H1 (cell line): Measurements from ENCODE around the gene CPT2. TPM values are rescaled to one million over a fixed set of nuclear protein-coding genes. Genes with fewer than 3 reads are reported as not detected.

Experiments
- CTCF ChIA-PET: fragments of 300-600 bp; sonication (Branson Sonifier 250); formaldehyde crosslinking; loops from one replicate; lab custom pipeline; 2021; ENCODE audit not compliant: partially characterized antibody; lab: Charles Lee
- POLR2A ChIA-PET: fragments of 300-600 bp; sonication (Branson Sonifier 250); formaldehyde crosslinking; loops from one replicate; lab custom pipeline; 2021; ENCODE audit warnings: inconsistent platforms; ENCODE audit not compliant: partially characterized antibody; lab: Charles Lee
- DNase-seq, 2 experiments: peaks; one replicate each; pipeline versions ENCODE4 v3.0.0 to v3.0.0-alpha.2; 2010 to 2022; ENCODE audit warnings: low spot score in 2 of 2, low read depth in 1 of 2, mixed read lengths in 1 of 2
- FAIRE-seq: peaks from 2 replicates; lab custom pipeline; 2011; peaks lifted over from hg19 to GRCh38; lab: Jason Lieb, UNC
- H2AFZ ChIP-seq: 2 replicates; pipeline ENCODE4 v1.8.1; 2012; ENCODE audit warnings: low read length, inconsistent platforms
- H2AK5ac ChIP-seq: 2 replicates; pipeline ENCODE4 v1.6.1; 2013; ENCODE audit warnings: low read depth, low read length
- H2BK120ac ChIP-seq: replicated peaks from 2 replicates; pipeline ENCODE3; 2013; ENCODE audit warnings: low read depth, low read length, inconsistent platforms
- H2BK12ac ChIP-seq: 2 replicates; pipeline ENCODE4 v1.6.1; 2013; ENCODE audit warnings: low read depth, low read length
- H2BK15ac ChIP-seq: 2 replicates; pipeline ENCODE4 v1.6.1; 2013; ENCODE audit warnings: low read length
- H2BK20ac ChIP-seq: 2 replicates; pipeline ENCODE4 v1.6.1; 2013; ENCODE audit warnings: low read length
- H2BK5ac ChIP-seq: 2 replicates; pipeline ENCODE4 v1.6.1; 2013; ENCODE audit warnings: low read depth, low read length
- H3K14ac ChIP-seq: 2 replicates; pipeline ENCODE4 v1.6.1; 2013; ENCODE audit warnings: inconsistent platforms; ENCODE audit not compliant: insufficient read length
- H3K18ac ChIP-seq: 2 replicates; pipeline ENCODE4 v1.6.1; 2013; ENCODE audit warnings: low read length; ENCODE audit errors: extremely low read depth
- H3K23ac ChIP-seq: 2 replicates; pipeline ENCODE4 v1.6.1; 2013; ENCODE audit warnings: inconsistent platforms; ENCODE audit not compliant: insufficient read length
- H3K23me2 ChIP-seq: 2 replicates; pipeline ENCODE4 v1.6.1; 2013; ENCODE audit warnings: low read depth, low read length
- H3K27ac ChIP-seq: 2 replicates; pipeline ENCODE4 v1.6.1; 2011; ENCODE audit warnings: low read depth, low read length, inconsistent platforms
- H3K27me3 ChIP-seq, 4 experiments: replicated peaks in 1 of 4; 1 replicate in 1 of 4; 2 replicates in 3 of 4; pipeline versions ENCODE4 v1.6.1 to v1.8.1; 2011 to 2013; ENCODE audit warnings: low read length in 3 of 4, mild to moderate bottlenecking in 3 of 4, inconsistent platforms in 2 of 4, mixed read lengths in 2 of 4, moderate library complexity in 1 of 4; ENCODE audit not compliant: control insufficient read depth in 3 of 4, insufficient read depth in 3 of 4; ENCODE audit errors: extremely low read depth in 1 of 4
- H3K36me3 ChIP-seq, 4 experiments: 2 replicates each; pipeline versions ENCODE4 v1.6.1 to v1.8.1; 2011 to 2013; ENCODE audit warnings: mild to moderate bottlenecking in 4 of 4, low read length in 3 of 4, moderate library complexity in 2 of 4, control low read depth in 1 of 4, inconsistent platforms in 1 of 4; ENCODE audit not compliant: insufficient read depth in 4 of 4, control insufficient read depth in 2 of 4
- H3K4ac ChIP-seq: replicated peaks from 2 replicates; pipeline ENCODE3; 2013; ENCODE audit warnings: low read length, low read depth, mixed read lengths, inconsistent platforms; ENCODE audit not compliant: insufficient read length
- H3K4me1 ChIP-seq, 4 experiments: replicated peaks in 1 of 4; 1 replicate in 1 of 4; 2 replicates in 3 of 4; pipeline versions ENCODE4 v1.6.1 to v1.8.1; 2011 to 2013; ENCODE audit warnings: low read length in 3 of 4, inconsistent platforms in 2 of 4, mixed read lengths in 1 of 4; ENCODE audit not compliant: insufficient read depth in 4 of 4, control insufficient read depth in 3 of 4
- H3K4me2 ChIP-seq, 2 experiments: 2 replicates each; pipeline versions ENCODE4 v1.6.1 to v1.8.1; 2011 to 2013; ENCODE audit warnings: low read depth in 2 of 2, low read length in 2 of 2, control low read depth in 1 of 2, inconsistent platforms in 1 of 2, mild to moderate bottlenecking in 1 of 2; ENCODE audit not compliant: insufficient read depth in 1 of 2
- H3K4me3 ChIP-seq, 4 experiments: fragments of 200-600, 300-600 bp in 1 of 4; sonication (generic), shearing (Covaris generic), sonication (Bioruptor Twin) in 1 of 4; 2 replicates each; pipeline versions ENCODE4 v1.5.1 to v1.8.1; 2011 to 2016; ENCODE audit warnings: low read length in 4 of 4, low read depth in 3 of 4, control low read depth in 2 of 4, inconsistent platforms in 2 of 4, mild to moderate bottlenecking in 2 of 4, mixed read lengths in 1 of 4, moderate library complexity in 1 of 4; ENCODE audit not compliant: insufficient read depth in 2 of 4; ENCODE audit errors: extremely low read depth in 1 of 4
- H3K56ac ChIP-seq: replicated peaks from 2 replicates; pipeline ENCODE3; 2013; ENCODE audit warnings: low read depth, mild to moderate bottlenecking, mixed read lengths, low read length, inconsistent platforms; ENCODE audit not compliant: insufficient read length
- H3K79me1 ChIP-seq: 2 replicates; pipeline ENCODE4 v1.6.1; 2013; ENCODE audit warnings: low read depth, low read length, control low read depth
- H3K79me2 ChIP-seq, 2 experiments: 2 replicates each; pipeline versions ENCODE4 v1.6.1 to v1.8.1; 2012 to 2013; ENCODE audit warnings: low read length in 2 of 2, mild to moderate bottlenecking in 2 of 2, inconsistent platforms in 1 of 2; ENCODE audit not compliant: insufficient read depth in 2 of 2, control insufficient read depth in 1 of 2
- H3K9ac ChIP-seq, 4 experiments: replicated peaks in 1 of 4; 1 replicate in 1 of 4; 2 replicates in 3 of 4; pipeline versions ENCODE4 v1.6.1 to v1.8.1; 2011 to 2013; ENCODE audit warnings: low read depth in 3 of 4, low read length in 3 of 4, control low read depth in 2 of 4, mild to moderate bottlenecking in 2 of 4, moderate library complexity in 2 of 4, inconsistent platforms in 1 of 4; ENCODE audit errors: extremely low read depth in 1 of 4
- H3K9me3 ChIP-seq, 2 experiments: 2 replicates each; pipeline versions ENCODE4 v1.6.1 to v1.8.1; 2012 to 2013; ENCODE audit warnings: mild to moderate bottlenecking in 2 of 2, moderate library complexity in 2 of 2, control low read depth in 1 of 2, inconsistent platforms in 1 of 2, low read depth in 1 of 2, low read length in 1 of 2, mixed read lengths in 1 of 2; ENCODE audit not compliant: insufficient read depth in 2 of 2
- H4K20me1 ChIP-seq, 2 experiments: replicated peaks in 1 of 2; 2 replicates each; pipeline versions ENCODE3 to v1.8.1; 2011 to 2013; ENCODE audit warnings: inconsistent platforms in 2 of 2, low read length in 2 of 2, mild to moderate bottlenecking in 1 of 2; ENCODE audit not compliant: insufficient read depth in 2 of 2, control insufficient read depth in 1 of 2
- H4K5ac ChIP-seq: 2 replicates; pipeline ENCODE4 v1.6.1; 2013; ENCODE audit warnings: low read length, low read depth, mixed read lengths, inconsistent platforms; ENCODE audit not compliant: insufficient read length
- H4K8ac ChIP-seq: 2 replicates; pipeline ENCODE4 v1.8.0; 2013; ENCODE audit warnings: mild to moderate bottlenecking, moderate library complexity, low read length, inconsistent platforms; ENCODE audit not compliant: insufficient read depth; ENCODE audit errors: extremely low read depth
- H4K91ac ChIP-seq: replicated peaks from 2 replicates; pipeline ENCODE3; 2013; ENCODE audit warnings: low read length, mixed read lengths, inconsistent platforms; ENCODE audit not compliant: insufficient read length
- CBX5 ChIP-seq: fragments of 300-800, 300-1000 bp; sonication (generic); IDR thresholded peaks from 2 replicates; pipeline ENCODE4 v1.7.1; 2016; ENCODE audit warnings: antibody characterized with exemption, low read length, low read depth
- CBX8 ChIP-seq: fragments of 300-800, 300-1000 bp; sonication (generic); IDR thresholded peaks from 2 replicates; pipeline ENCODE4 v1.7.1; 2016; ENCODE audit warnings: low read depth, low read length, borderline replicate concordance
- CEBPB ChIP-seq: IDR thresholded peaks from 2 replicates; pipeline ENCODE4 v1.6.1; 2012; ENCODE audit warnings: low read depth, low read length
- CHD2 ChIP-seq: IDR thresholded peaks from 2 replicates; pipeline ENCODE4 v1.6.1; 2012; ENCODE audit warnings: low read length, improper control_type of control experiment
- CTBP2 ChIP-seq: IDR thresholded peaks from 2 replicates; pipeline ENCODE4 v1.7.0; 2011; ENCODE audit warnings: borderline replicate concordance, mild to moderate bottlenecking, moderate library complexity, mixed read lengths, low read length; ENCODE audit not compliant: insufficient read depth, insufficient read length
- E2F6 ChIP-seq: IDR thresholded peaks from 2 replicates; pipeline ENCODE4 v1.6.1; 2012; ENCODE audit warnings: inconsistent platforms
- JUN ChIP-seq: IDR thresholded peaks from 2 replicates; pipeline ENCODE4 v1.6.1; 2011; ENCODE audit warnings: low read depth, mild to moderate bottlenecking, improper control_type of control experiment, low read length
- POLR2AphosphoS5 ChIP-seq: IDR thresholded peaks from 2 replicates; pipeline ENCODE4 v1.6.1; 2011; ENCODE audit warnings: low read depth, low read length
- SAP30 ChIP-seq: fragments of 300-600 bp; sonication (generic); IDR thresholded peaks from 2 replicates; pipeline ENCODE4 v1.7.1; 2012; ENCODE audit warnings: low read length, moderate library complexity, mild to moderate bottlenecking, inconsistent platforms; ENCODE audit not compliant: insufficient read depth, insufficient replicate concordance
- SIN3A ChIP-seq, 2 experiments: IDR thresholded peaks in 1 of 2; conservative IDR thresholded peaks in 1 of 2; 2 replicates each; pipeline ENCODE4 v1.6.1; 2011 to 2012; ENCODE audit warnings: low read length in 2 of 2, improper control_type of control experiment in 1 of 2, low read depth in 1 of 2, mild to moderate bottlenecking in 1 of 2
- USF2 ChIP-seq: IDR thresholded peaks from 2 replicates; pipeline ENCODE4 v1.6.1; 2011; ENCODE audit warnings: low read length, improper control_type of control experiment
- YY1 ChIP-seq: IDR thresholded peaks from 2 replicates; pipeline ENCODE4 v1.6.1; 2011; ENCODE audit warnings: low read depth, mild to moderate bottlenecking, low read length
- WGBS, 2 experiments: shearing (Covaris generic) in 1 of 2; methylation state at CpG; one replicate each; pipeline versions ENCODE4 v1.1.6 to v1.1.7; 2013 to 2015; ENCODE audit warnings: low lambda C conversion rate in 2 of 2, mixed read lengths in 2 of 2, inconsistent platforms in 1 of 2, low coverage in 1 of 2, missing lambda C conversion rate in 1 of 2; ENCODE audit not compliant: insufficient replicate concordance in 2 of 2, insufficient coverage in 1 of 2, insufficient read length in 1 of 2; ENCODE audit errors: extremely low coverage in 1 of 2, missing lambda C conversion rate in 1 of 2; 5-methylcytosine and 5-hydroxymethylcytosine counted together
- polyA plus RNA-seq, 7 experiments: library from polyadenylated mRNA; depleted of rRNA in 3 of 7; stranded (reverse) in 5 of 7; unstranded in 2 of 7; fragments of >200 nt in 5 of 7; fragments of 200-250 nt in 2 of 7; gene quantifications; 1 replicate in 5 of 7; 2 replicates in 1 of 7; 4 replicates in 1 of 7; pipeline versions ENCODE4 v1.2.1 to v1.2.3, GENCODE V29; 2011 to 2013; ENCODE audit warnings: missing spikeins in 2 of 7, mixed read lengths in 2 of 7
- total RNA-seq: library from RNA; stranded (reverse); fragmentation: NEBNext Ultra II Directional; extraction: Animal tissue kit (Norgen Biotek cat#: 25700); gene quantifications from 2 replicates; pipeline ENCODE4 v1.2.1, GENCODE V29; 2021

Gene CPT2
- total and polyA plus RNA-seq, 2 of the 8 experiments (the other 6 are each of a cell fraction or from before 2014, with no cell fraction given): 23.9 to 25.5 TPM

- Histone ChIP-seq H3K23me2 (no peaks in the 10 kb centered on the region), H3K9ac (no peak overlapping the region), H3K14ac (no peak overlapping the region), H3K27ac (no peak overlapping the region), H2BK20ac (no peak overlapping the region), H2BK12ac (no peak overlapping the region), H2AFZ (no peak overlapping the region), H3K18ac (no peak overlapping the region), H2BK120ac (no peak overlapping the region), H3K9me3 (no peaks in the 10 kb centered on the region), H4K91ac (no peak overlapping the region), H3K56ac (no peak overlapping the region), H4K8ac (no peak overlapping the region), H4K20me1 (no peaks in the 10 kb centered on the region), H3K79me2 (no peaks in the 10 kb centered on the region), H3K4me1 (peaks cover 0 to 12% (median 6%) of the 10 kb centered on the region in 4 experiments; a peak in 3 of 7 replicates), H2BK5ac (no peak overlapping the region), H2BK15ac (no peak overlapping the region), H3K36me3 (no peaks in the 10 kb centered on the region), H3K4ac (no peak overlapping the region), H3K4me3 (no peak overlapping the region), H3K4me2 (no peak overlapping the region; a peak in 1 of 4 replicates), H3K23ac (no peak overlapping the region), H3K79me1 (no peaks in the 10 kb centered on the region), H3K27me3 (no peaks in the 10 kb centered on the region), H2AK5ac (no peak overlapping the region), H4K5ac (no peak overlapping the region)
- 84% methylated on average over 6 of the region's 6 CpGs; no CpG with 5 or more reads in 1 of the 2 experiments for WGBS, 2 experiments
- FAIRE-seq: no peak
- ChIA-PET POLR2A (interaction anchor here (1.5 kb wide), 1 partner anchor 10 kb away, joined by 3 read pairs; no protein-coding TSS in a partner anchor), CTCF (interaction anchor here (0.7 to 3.1 kb wide), 6 partner anchors 9 to 262 kb away, joined by 3 to 11 read pairs (median 3); no protein-coding TSS in a partner anchor)
- DNase-seq: no peak
- TF ChIP-seq SAP30 (no peak), CHD2 (no peak), USF2 (no peak), CBX5 (no peak), CBX8 (no peak), CEBPB (no peak), CTBP2 (no peak), JUN (no peak), POLR2AphosphoS5 (no peak), YY1 (no peak), SIN3A (conservative IDR thresholded peaks at IDR 0.05 in 1 of 2, IDR thresholded peaks at IDR 0.05 in 1 of 2; ENCODE audit: low read depth in 1 of 2, low read length in 2 of 2) (no peak), E2F6 (no peak)
These were observed 30.3 kb upstream of the CPT2 start for GRCh38 chr1:53166366-53166765.
